Stimulated activated CD8-positive, alpha-beta memory T cell treated with anti-CD3 and anti-CD28 coated beads, Interleukin-7, amount 100 ng/mL, for 4 hours (primary cell): ENCODE measurements around the gene RGS18.
"Not testable (repeated sequence)": the region's sequence is repeated elsewhere in the genome, so short reads cannot be mapped to it uniquely, and the experiment has no call there.

ENCODE experiments used
- DNase-seq, 2 donors: peaks; one replicate each; pipeline ENCODE4 v3.0.0-alpha.2; 2020; ENCODE audit warnings: low read depth in 2 of 2

Gene RGS18, protein sequence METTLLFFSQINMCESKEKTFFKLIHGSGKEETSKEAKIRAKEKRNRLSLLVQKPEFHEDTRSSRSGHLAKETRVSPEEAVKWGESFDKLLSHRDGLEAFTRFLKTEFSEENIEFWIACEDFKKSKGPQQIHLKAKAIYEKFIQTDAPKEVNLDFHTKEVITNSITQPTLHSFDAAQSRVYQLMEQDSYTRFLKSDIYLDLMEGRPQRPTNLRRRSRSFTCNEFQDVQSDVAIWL

DNA sequence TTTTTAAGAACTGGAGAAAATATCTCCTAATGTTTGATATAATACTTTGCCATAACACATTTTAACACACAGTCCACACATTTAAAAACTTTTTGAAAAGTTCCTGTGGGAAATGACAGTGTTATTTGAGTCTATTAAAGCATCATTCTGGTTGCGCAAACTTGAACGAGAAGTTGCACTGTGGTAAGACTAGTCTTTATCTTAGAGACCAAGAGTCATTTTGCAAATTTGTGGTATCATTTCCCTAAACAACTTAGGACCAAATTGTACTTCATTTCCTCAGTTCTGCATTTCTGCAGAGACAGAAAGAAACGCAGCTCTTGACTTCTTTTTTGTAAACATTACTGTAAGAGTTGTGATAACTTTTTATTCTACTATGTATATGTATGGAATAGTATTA lies at the start of gene RGS18:
Gene RGS18, plus strand, starts transcription at position 282 of the 400 bp plus-strand sequence. CDS start 176 bp downstream, outside the sequence.
- DNase-seq: no peak

DNA sequence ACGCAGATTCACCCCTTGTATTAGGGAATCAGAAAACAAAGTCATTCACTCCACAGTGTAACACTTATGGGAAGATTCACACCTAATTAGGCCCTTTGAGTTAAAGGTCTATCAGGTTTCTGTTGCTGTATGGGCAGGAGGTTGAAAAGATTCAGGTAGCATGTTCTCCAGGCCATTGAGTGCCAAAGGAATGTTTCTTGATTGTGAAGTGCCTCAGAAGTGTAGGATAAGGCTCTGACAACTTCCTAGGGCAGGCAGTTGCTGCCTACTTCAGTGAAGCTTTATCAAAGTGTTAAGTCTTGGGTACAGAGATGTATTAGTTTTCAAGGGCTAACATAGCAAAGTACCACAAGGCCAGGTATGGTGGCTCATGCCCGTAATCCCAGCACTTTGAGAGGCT lies 48.7 kb upstream of the RGS18 start:
- no peak for DNase-seq

GRCh38 chr1:192115000-192115399 lies 43.3 kb upstream of the RGS18 start:
- no peak for DNase-seq

DNA sequence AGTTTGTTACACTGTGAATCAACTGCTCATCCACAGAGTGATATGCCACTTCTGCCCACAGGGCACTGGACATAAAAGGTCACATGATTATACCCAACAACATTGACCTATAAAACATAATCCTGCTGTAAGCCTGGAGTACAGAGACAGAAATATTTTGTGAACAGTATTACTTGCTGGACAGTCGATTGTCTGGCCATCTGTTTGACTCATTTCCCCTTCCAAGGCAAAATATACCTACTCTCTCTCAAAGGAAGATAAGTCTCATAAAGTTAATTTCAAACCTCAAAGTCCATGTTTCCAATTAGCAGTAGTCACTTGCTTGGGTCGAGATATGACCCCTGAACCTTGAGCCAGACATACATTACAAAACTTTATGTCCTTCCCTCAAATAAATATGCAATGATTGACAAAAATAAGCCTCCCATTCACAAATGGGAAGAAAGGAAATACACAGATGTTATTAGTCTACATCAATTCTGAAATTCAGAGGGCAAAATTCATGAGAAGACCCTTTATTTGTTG lies 39.3 kb upstream of the RGS18 start:
- no peak for DNase-seq

DNA sequence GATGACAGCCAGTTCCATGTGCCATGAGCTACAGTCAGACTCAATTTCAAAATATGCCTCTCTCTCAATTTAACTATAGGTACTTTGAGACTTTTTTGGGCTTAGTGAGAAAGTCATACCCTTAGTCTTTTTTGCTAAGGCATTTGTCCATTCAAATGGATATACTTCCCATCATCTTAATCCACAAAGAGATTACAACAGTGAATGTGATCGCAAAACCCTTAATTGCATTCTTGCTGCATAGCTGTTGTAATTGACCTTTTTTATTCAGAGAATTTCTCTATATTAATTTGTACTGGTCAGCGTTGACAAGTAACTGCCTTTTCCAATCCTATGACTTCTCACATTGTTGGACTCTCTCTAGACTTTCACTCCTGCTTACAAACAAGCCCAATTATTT lies 38.6 kb upstream of the RGS18 start:
- DNase-seq: no peak

- DNase-seq: no peak
Measured at GRCh38 chr1:192122668-192123067, 35.6 kb upstream of the RGS18 start.

DNA sequence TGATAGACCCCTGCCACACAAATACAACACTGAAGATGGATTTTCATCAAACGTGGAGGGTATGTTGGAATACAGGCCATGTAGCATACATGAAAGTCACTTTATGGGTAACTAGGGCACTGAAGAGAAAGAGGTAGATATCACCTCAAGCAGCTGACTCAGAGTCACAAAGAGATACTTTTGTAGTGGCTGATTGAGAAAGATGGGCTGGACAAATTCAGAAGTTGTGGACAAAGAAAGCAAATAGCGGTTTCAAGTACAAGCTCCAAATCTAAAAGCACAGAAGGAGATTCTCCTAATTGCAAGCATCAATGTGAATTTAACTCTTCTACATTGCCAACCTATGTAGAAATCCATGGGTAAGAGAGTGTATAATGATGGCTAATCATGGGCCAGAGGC lies 35.0 kb upstream of the RGS18 start:
- no peak for DNase-seq

- no peak for DNase-seq
Measured at GRCh38 chr1:192126030-192126619, 32.1 kb upstream of the RGS18 start.

DNA sequence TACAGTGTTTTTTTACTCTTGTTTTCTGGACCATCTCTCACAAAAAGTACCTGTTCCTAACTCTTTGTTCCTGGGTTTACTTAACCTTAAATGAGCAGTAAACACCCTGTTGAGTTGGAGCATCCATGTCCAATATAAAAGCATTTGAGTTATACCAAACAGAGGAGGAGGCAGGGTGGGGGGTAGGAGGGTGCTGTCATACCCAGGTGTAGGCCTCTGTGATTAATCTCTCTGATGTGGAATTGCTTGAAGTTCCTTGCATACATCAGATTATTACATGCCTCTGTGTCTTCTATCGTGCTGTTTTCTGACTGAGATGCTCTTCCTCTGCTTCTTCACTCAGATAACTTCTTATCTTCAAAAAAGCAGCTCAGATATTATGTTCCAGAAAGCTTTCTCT lies 28.1 kb upstream of the RGS18 start:
- no peak for DNase-seq

- not testable (repeated sequence) for DNase-seq
Measured at GRCh38 chr1:192130865-192131264, 27.4 kb upstream of the RGS18 start.

DNA sequence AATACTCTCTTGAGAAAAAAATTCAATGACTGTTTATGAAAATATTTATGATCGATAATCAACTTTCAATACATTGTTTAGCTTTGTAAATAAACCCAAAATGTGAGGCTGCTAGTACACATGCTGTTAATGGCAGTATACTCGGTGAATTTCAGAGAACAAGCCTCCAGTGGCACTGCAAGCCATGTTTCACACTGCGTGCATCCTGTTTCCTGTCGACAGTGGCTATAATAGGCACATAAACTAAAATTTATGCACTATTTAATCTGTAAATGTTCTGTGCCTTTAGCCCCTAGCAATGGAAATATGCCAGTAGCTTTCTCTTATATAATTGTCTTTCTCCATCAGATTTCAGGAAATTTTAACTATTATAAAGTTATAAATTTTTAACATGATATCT lies 26.3 kb upstream of the RGS18 start:
- no peak for DNase-seq

- no peak for DNase-seq
Measured at GRCh38 chr1:192133350-192133926, 24.8 kb upstream of the RGS18 start.

DNA sequence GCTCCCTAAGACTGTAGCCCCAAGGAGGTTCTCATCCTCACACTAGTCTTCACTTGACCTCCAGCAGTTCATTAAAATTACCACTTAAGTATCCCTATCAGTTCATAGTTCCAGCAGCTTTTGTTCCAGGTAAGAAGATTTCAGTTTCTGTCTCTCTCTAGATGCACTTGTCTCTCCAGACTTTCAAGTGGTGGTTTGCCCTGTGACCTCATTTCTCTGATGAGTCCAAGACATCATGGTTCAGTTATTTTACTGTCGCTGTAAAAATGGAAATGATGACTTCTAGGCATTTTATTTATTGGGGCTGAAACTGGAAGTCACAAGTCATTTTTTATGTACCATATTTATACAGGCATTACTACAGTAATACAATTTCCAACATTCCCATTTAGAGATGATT lies 17.9 kb upstream of the RGS18 start:
- no peak for DNase-seq

GRCh38 chr1:192147221-192147620 lies 11.0 kb upstream of the RGS18 start:
- DNase-seq: no peak

GRCh38 chr1:192147696-192148095 lies 10.6 kb upstream of the RGS18 start:
- no peak for DNase-seq

- no peak for DNase-seq
Measured at GRCh38 chr1:192151176-192151575, 7.1 kb upstream of the RGS18 start.

DNA sequence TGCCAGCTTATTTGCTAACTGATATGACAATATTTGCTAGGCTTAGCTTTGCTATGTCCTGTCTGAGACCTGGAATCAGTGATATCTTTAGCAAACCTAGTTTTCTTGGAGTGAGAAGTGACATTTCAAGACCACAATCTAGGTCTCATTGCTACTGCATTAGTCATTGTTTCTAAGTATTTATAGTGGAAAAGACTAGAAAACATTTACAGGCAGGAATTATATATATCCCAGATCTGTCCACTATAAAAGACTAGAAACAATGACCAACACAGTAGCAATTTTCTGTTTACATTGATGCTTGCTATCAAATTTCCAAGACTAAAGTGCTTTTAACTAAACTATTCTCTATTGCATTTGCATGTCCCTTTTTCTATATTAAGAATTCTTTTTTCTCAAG lies 5.0 kb upstream of the RGS18 start:
- no peak for DNase-seq

DNA sequence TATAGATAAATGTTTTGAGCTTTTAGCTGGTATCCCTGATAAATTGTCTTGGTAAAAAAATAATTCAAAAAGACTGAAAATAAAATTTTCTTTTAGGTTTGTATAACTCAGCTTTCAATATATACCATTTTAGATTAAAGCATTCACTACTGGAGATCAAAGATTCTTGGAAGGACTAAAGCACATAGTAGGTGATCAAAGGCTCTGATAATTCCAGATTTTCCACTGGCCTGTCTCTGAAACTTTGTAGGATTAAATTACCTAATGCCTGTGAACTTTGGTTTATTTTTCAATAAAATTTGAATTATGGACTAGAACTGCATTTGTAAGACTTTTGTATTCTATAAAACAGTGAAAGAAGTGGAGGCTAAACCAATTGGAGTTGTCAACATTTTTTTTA lies 1.2 kb upstream of the RGS18 start:
- DNase-seq: no peak

GRCh38 chr1:192159014-192159413 lies 752 bp downstream of the RGS18 start:
- DNase-seq: no peak

GRCh38 chr1:192159781-192160180 lies 1.5 kb downstream of the RGS18 start:
- no peak for DNase-seq

DNA sequence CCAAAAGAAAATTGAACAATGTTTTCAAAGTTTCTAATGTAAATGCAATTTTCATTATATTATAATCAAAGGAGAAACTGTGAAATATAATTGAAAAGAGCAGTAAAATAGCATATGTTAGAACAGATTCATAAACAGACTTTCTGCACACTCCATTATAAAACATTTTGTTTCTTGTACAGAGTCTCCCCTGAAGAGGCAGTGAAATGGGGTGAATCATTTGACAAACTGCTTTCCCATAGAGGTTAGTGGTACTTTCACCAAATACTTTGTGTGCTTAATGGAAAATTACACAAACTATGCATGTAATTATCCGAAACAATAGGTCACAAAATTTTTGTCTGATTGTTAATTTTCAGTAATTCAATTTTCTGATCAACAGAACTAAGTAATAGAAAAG lies 1.9 kb downstream of the RGS18 start:
- no peak for DNase-seq

- DNase-seq: no peak
Measured at GRCh38 chr1:192161976-192162375, 3.7 kb downstream of the RGS18 start.

DNA sequence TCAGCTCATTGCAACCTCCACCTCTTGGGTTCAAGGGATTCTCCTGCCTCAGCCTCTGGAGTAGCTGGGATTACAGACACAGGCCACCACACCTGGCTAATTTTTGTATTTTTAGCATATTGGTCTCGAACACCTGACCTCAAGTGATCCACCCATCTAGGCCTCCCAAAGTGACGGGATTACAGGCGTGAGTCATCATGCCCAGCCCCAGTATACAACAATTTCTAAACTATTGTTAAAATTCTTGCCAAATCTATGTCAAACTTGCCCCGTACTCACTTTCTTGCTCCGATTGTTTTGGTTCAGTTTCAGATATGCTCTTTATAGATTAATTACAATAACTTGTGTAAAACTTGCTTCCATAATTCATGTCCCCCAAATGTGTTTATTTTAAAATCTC lies 4.1 kb downstream of the RGS18 start:
- no peak for DNase-seq
